ENCODE data around the gene ART5. TPM values are rescaled to one million over a fixed set of nuclear protein-coding genes. Genes with fewer than 3 reads are reported as not detected.
"Not testable (repeated sequence)": the region's sequence is repeated elsewhere in the genome, so short reads cannot be mapped to it uniquely, and the experiment has no call there.

The ART5 gene
- total RNA-seq, 1 experiment from 2014 or later = not detected

GRCh38 chr11:3617990-3618389 lies 23.8 kb downstream of the ART5 start:
- no peak for DNase-seq (ENCODE audit: low read depth)

- no peak for DNase-seq (ENCODE audit: low read depth)
These were observed 24.9 kb downstream of the ART5 start for GRCh38 chr11:3616721-3617460.

- DNase-seq (ENCODE audit: low read depth) = no peak
These were observed 25.8 kb downstream of the ART5 start for GRCh38 chr11:3615998-3616397.

GRCh38 chr11:3614742-3615171 lies 27.0 kb downstream of the ART5 start:
- peak; percentile 68 for DNase-seq (ENCODE audit: low read depth)

GRCh38 chr11:3613998-3614741 lies 27.6 kb downstream of the ART5 start:
- no peak for DNase-seq (ENCODE audit: low read depth)

GRCh38 chr11:3611976-3612678 lies 29.7 kb downstream of the ART5 start:
- no peak for DNase-seq (ENCODE audit: low read depth)

GRCh38 chr11:3610846-3611245 lies 30.9 kb downstream of the ART5 start:
- no peak for DNase-seq (ENCODE audit: low read depth)

GRCh38 chr11:3609416-3610265 lies 32.2 kb downstream of the ART5 start:
- DNase-seq (ENCODE audit: low read depth) = peak; percentile 49

- no peak for DNase-seq (ENCODE audit: low read depth)
These were observed 36.0 kb downstream of the ART5 start for GRCh38 chr11:3605771-3606203.

- DNase-seq (ENCODE audit: low read depth) = no peak
These were observed 36.5 kb downstream of the ART5 start for GRCh38 chr11:3605283-3605662.

- no peak for DNase-seq (ENCODE audit: low read depth)
These were observed 37.6 kb downstream of the ART5 start for GRCh38 chr11:3604167-3604566.

GRCh38 chr11:3600201-3600600 lies 41.6 kb downstream of the ART5 start:
- DNase-seq (ENCODE audit: low read depth) = not testable (repeated sequence)

- not testable (repeated sequence) for DNase-seq (ENCODE audit: low read depth)
These were observed 44.0 kb downstream of the ART5 start for GRCh38 chr11:3597743-3598142.

GRCh38 chr11:3591326-3591725 lies 50.5 kb downstream of the ART5 start:
- DNase-seq (ENCODE audit: low read depth) = not testable (repeated sequence)

GRCh38 chr11:3590193-3590592 lies 51.6 kb downstream of the ART5 start:
- not testable (repeated sequence) for DNase-seq (ENCODE audit: low read depth)

GRCh38 chr11:3588776-3589175 lies 53.0 kb downstream of the ART5 start:
- DNase-seq (ENCODE audit: low read depth) = not testable (repeated sequence)

Other genes with a start within 250 kb of the ART5 start
- gene ART1, start 3.1 kb upstream of the ART5 start, total RNA-seq (2014; rRNA removed; shearing (Covaris generic)) = not detected in 2 replicates
- gene CHRNA10, start 29.4 kb upstream of the ART5 start, total RNA-seq (2014; rRNA removed; shearing (Covaris generic)) = 0.86 and 0.94 TPM in 2 replicates
- gene NUP98, start 155.6 kb upstream of the ART5 start, total RNA-seq (2014; rRNA removed; shearing (Covaris generic)) = 110 and 133 TPM in 2 replicates
- 12.4 and 13.9 TPM in 2 replicates for gene PGAP2, start 166.6 kb upstream of the ART5 start, total RNA-seq (2014; rRNA removed; shearing (Covaris generic))
- gene RHOG, start 199.0 kb upstream of the ART5 start, total RNA-seq (2014; rRNA removed; shearing (Covaris generic)) = 46.6 and 67.0 TPM in 2 replicates
- gene STIM1, start 213.7 kb upstream of the ART5 start, total RNA-seq (2014; rRNA removed; shearing (Covaris generic)) = 35.6 and 37.6 TPM in 2 replicates

All from M059J (cell line).